ENCODE data around the gene KLHL2.

KLHL2 gene

GRCh38 chr4:165364452-165365080, 157.2 kb downstream of the KLHL2 start (continued):
- TF ChIP-seq ZNF692 (tag by site-specific recombination; IDR thresholded peaks at IDR 0.05): 0 out of 2 replicates have a peak, but pooled peaks have one; percentile 26
- TF ChIP-seq PATZ1 (tag by site-specific recombination; IDR thresholded peaks at IDR 0.05): no peak
- TF ChIP-seq KLF10 (tag by site-specific recombination; IDR thresholded peaks at IDR 0.05): no peak
- 0 out of 2 replicates have a peak, but pooled peaks have one; percentile 12 for TF ChIP-seq ZNF24 (tag by site-specific recombination; IDR thresholded peaks at IDR 0.05)
- TF ChIP-seq, protein P1, sequence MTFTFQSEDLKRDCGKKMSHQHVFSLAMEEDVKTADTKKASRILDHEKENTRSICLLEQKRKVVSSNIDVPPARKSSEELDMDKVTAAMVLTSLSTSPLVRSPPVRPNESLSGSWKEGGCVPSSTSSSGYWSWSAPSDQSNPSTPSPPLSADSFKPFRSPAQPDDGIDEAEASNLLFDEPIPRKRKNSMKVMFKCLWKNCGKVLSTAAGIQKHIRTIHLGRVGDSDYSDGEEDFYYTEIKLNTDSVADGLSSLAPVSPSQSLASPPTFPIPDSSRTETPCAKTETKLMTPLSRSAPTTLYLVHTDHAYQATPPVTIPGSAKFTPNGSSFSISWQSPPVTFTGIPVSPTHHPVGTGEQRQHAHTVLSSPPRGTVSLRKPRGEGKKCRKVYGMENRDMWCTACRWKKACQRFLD (tag by site-specific recombination; IDR thresholded peaks at IDR 0.05): no peak
- TF ChIP-seq BCL11A (tag by site-specific recombination; IDR thresholded peaks at IDR 0.05; ENCODE audit: low read depth): no peak
- TF ChIP-seq ZNF37A (tag by site-specific recombination; IDR thresholded peaks at IDR 0.05): no peak
- TF ChIP-seq ZBTB20 (tag by site-specific recombination; IDR thresholded peaks at IDR 0.05): peak; percentile 84
- TF ChIP-seq, protein P2, sequence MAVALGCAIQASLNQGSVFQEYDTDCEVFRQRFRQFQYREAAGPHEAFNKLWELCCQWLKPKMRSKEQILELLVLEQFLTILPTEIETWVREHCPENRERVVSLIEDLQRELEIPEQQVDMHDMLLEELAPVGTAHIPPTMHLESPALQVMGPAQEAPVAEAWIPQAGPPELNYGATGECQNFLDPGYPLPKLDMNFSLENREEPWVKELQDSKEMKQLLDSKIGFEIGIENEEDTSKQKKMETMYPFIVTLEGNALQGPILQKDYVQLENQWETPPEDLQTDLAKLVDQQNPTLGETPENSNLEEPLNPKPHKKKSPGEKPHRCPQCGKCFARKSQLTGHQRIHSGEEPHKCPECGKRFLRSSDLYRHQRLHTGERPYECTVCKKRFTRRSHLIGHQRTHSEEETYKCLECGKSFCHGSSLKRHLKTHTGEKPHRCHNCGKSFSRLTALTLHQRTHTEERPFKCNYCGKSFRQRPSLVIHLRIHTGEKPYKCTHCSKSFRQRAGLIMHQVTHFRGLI (tag by site-specific recombination; IDR thresholded peaks at IDR 0.05): no peak
- peak; percentile 45 for TF ChIP-seq EGR2 (tag by site-specific recombination; IDR thresholded peaks at IDR 0.05; ENCODE audit: low read depth)
- no peak for TF ChIP-seq MZF1 (tag by site-specific recombination; IDR thresholded peaks at IDR 0.05; ENCODE audit: borderline replicate concordance)
- TF ChIP-seq, protein P3, sequence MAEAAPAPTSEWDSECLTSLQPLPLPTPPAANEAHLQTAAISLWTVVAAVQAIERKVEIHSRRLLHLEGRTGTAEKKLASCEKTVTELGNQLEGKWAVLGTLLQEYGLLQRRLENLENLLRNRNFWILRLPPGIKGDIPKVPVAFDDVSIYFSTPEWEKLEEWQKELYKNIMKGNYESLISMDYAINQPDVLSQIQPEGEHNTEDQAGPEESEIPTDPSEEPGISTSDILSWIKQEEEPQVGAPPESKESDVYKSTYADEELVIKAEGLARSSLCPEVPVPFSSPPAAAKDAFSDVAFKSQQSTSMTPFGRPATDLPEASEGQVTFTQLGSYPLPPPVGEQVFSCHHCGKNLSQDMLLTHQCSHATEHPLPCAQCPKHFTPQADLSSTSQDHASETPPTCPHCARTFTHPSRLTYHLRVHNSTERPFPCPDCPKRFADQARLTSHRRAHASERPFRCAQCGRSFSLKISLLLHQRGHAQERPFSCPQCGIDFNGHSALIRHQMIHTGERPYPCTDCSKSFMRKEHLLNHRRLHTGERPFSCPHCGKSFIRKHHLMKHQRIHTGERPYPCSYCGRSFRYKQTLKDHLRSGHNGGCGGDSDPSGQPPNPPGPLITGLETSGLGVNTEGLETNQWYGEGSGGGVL (tag by site-specific recombination; IDR thresholded peaks at IDR 0.05): no peak
- peak; percentile 47; the same call in 1 of the 2 replicates for TF ChIP-seq PRDM10 (tag by site-specific recombination; IDR thresholded peaks at IDR 0.05)
- no peak for TF ChIP-seq KLF7 (tag by site-specific recombination; IDR thresholded peaks at IDR 0.05; ENCODE audit: borderline replicate concordance)
- no peak for TF ChIP-seq ZNF677 (tag by site-specific recombination; IDR thresholded peaks at IDR 0.05)
- TF ChIP-seq ZBTB17 (tag by site-specific recombination; IDR thresholded peaks at IDR 0.05): peak; percentile 46; the same call in 1 of the 2 replicates
- TF ChIP-seq, protein P4, sequence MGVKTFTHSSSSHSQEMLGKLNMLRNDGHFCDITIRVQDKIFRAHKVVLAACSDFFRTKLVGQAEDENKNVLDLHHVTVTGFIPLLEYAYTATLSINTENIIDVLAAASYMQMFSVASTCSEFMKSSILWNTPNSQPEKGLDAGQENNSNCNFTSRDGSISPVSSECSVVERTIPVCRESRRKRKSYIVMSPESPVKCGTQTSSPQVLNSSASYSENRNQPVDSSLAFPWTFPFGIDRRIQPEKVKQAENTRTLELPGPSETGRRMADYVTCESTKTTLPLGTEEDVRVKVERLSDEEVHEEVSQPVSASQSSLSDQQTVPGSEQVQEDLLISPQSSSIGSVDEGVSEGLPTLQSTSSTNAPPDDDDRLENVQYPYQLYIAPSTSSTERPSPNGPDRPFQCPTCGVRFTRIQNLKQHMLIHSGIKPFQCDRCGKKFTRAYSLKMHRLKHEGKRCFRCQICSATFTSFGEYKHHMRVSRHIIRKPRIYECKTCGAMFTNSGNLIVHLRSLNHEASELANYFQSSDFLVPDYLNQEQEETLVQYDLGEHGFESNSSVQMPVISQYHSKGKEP (tag by site-specific recombination; IDR thresholded peaks at IDR 0.05): no peak
- TF ChIP-seq ZNF184 (tag by site-specific recombination; IDR thresholded peaks at IDR 0.05): no peak
- no peak for TF ChIP-seq ZNF670 (tag by site-specific recombination; IDR thresholded peaks at IDR 0.05; ENCODE audit: low read depth)
- peak; percentile 89; the same call in 1 of the 2 replicates for TF ChIP-seq TRIM28 (IDR thresholded peaks at IDR 0.05; ENCODE audit: borderline replicate concordance, low read length)
- TF ChIP-seq PRDM4 (tag by site-specific recombination; IDR thresholded peaks at IDR 0.05): 0 out of 2 replicates have a peak, but pooled peaks have one; percentile 10

Data from HEK293 (cell line).